ENCODE measurements around the gene OR51M1.

The OR51M1 gene

GRCh38 chr11:5394091-5394490 is 10.5 kb downstream of the OR51M1 start:
- no peak for DNase-seq

DNA sequence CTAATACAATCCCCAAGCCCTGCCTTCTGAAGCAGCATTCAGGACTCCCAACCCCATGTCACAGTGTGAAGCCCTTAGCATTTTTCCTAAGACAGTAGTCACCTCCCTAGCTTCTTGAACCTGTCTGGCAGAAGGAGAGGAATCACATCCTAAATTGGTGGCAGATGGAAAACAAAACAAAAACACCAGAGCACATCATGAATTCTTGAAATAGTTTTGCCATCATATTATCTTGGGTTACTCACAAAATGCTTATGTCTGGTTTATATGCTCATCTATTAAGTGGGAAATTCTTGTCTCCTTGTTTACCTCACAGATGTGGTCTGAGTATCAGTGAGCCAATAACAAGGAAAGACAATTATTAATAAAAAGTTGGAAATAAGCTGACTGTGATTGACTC is 15.3 kb downstream of the OR51M1 start:
- DNase-seq: no peak

GRCh38 chr11:5405173-5405572 is 21.6 kb downstream of the OR51M1 start:
- no peak for DNase-seq

- no peak for DNase-seq
These were observed 37.4 kb downstream of the OR51M1 start for GRCh38 chr11:5420993-5421392.

GRCh38 chr11:5421811-5422210 is 38.2 kb downstream of the OR51M1 start, which contains the start of gene OR51Q1:
OR51Q1 (plus strand) TSS chr11:5422111; CDS start chr11:5422201, 90 bp downstream.
- DNase-seq: no peak

DNA sequence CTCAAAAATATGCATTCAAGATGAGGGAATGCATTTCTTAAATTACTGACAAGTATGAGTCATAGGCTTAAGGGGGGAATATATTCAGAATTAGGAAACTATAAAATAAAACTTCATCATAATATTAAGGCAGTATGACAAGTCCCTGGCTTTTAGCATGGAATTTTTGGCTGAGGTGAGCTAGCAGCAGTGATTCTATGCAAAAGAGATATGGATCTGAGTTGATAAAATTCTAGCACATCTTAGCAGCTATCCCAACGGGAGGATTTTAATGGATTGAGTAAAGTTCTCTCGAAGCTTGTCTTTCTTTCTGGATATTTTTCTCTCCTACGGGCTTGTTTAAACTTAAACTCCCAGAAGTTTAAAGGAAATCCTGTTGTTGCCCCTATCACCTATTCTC is 39.5 kb downstream of the OR51M1 start:
- no peak for DNase-seq

DNA sequence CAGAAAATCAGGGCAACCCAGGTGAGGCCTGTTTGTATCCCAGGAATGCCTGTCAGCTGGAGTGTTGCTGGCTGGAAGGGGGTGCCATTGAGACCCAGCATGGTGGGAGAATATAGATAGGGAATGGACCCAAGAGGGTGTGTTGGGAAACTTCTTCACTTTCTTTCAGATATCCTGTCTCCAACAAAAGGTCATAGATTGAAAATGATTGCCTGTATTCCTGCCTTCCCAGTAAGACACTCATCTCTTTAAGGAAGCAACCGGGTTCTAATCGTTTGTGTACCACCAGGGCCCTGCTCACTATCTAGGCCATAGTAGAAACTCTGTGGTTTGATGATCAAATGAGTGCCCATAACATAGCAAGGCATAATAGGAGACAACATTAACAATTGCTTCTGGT is 57.8 kb downstream of the OR51M1 start, which contains the start of gene OR51I1:
Gene OR51I1 (minus strand): TSS at position 101 of the 400 bp plus-strand sequence. CDS start 0 bp downstream, at position 101.
- no peak for DNase-seq
